ENCODE results near the gene BCL6.
A peak's percentile ranks its signal among the peaks of the same experiment; 100 is the strongest.

BCL6 gene

DNA sequence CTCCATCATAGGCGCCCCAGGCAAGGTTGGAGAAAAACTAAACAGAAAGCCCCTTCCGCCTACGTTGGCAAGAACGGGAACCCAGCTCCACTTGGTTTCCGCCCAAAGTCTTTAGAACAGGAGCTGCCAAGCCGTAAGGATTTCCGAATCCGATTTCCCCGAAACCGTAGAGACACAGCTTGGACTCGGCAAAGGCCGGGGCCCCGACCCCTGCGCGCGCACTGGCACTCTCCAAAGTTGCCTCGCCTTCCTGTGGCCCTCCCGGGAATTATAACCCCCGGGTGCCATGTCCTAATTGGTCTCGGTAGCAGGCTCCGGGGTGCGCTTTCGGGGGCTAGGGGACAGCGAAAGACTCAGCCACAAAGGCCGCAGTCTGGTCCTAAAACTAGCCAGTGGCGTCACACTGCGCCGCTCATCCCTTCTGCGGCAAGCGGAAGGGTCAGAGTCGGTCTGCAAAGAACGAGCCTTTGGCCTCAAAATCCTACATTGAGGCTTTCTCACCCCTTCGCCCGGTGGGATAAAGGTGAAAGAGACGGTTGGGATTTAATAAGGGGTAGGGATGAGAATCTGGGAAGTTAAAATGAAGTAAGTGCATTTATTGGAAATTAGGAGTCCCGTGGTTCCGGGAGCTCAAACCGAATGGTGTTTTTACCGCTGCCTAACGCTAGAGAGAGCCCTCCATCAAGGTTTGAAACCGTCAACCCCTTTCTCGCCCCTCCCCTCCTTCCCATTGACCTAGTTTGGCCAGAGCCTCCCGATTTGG, 6.8 kb downstream of the BCL6 start:
- DNase-seq = peak; percentile 62

- DNase-seq = no peak
Observed at GRCh38 chr3:187738071-187738330, 7.3 kb downstream of the BCL6 start.

GRCh38 chr3:187737368-187738070, 7.7 kb downstream of the BCL6 start:
- no peak for DNase-seq

DNA sequence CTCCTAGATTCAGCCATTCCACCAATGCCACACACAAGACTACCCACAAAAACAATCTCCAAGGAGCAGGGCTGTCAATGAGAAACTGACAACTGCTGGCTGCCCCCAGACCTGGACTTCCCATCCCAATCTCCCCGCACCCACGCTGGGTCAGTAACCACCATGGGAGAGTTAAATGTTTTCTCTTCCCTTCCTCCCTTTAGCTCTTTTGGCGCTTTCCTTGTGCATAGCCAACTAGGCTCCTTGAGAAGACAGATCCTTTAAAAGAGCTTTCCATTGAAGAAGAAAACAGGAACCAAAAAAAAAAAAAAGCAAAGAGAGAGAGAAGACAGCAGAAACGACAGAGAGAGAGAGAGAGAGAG, 8.3 kb downstream of the BCL6 start:
- DNase-seq = no peak

DNA sequence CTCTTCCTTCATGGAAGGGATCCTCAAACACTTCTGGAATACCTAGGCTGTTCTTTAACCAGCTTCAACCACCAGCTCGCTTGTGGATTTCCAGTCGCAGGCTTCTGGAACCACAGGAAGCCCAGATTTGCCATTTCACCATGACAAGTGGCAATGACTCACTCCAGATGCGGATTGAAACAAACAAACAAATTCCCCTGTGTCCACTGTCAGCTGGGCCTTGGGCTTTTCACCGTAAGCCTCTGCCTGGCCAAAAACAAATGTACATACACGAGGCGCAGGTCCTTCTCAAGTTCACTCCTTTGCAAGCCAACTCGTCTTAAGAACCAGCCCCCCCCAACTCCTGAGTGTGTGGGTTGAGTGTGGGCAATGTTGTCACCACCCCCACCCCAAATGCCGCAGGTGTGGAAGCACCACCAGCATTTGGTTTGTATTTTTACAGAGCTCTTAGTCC, 8.8 kb downstream of the BCL6 start:
- no peak for DNase-seq

DNA sequence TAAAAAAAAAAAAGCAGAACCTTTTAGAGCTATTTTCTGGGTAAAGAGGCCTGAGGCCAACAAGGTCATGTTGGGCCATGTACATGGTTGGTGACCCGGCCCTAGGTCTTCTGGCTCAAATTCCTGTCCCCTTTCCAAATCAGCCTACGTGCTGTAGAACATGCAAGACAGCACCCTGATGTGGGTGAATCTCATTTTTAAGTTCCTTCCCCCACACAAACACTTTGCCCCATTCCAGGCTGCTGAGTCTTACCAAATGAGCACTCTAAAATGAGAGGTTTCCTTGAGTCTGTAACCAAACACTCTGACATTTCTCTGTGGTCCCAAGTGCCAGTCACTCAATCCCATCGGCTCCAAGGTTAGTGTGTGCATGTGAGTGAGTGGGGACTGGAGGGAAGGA, 9.4 kb downstream of the BCL6 start:
- no peak for DNase-seq

- DNase-seq = no peak
Observed at GRCh38 chr3:187735383-187735782, 9.9 kb downstream of the BCL6 start.

DNA sequence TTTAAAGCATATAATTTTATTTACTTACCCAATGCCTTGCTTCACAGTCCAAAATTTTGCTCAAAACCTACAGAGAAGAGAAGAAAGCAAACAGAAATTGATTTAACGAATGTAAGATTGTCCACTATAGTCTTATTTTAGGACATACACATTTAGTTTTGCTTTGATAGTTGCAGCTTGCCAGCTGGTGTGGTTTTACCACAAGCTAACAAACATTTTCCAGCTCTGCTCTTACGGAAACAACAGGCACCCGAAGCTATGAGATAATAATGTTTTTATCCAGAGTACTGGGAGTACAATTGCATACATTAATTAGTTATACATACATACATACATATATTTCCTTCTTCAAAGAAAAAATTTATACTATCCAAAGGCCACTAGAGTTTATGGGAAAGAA, 10.4 kb downstream of the BCL6 start:
- no peak for DNase-seq

GRCh38 chr3:187733371-187733770, 11.9 kb downstream of the BCL6 start:
- no peak for DNase-seq

DNA sequence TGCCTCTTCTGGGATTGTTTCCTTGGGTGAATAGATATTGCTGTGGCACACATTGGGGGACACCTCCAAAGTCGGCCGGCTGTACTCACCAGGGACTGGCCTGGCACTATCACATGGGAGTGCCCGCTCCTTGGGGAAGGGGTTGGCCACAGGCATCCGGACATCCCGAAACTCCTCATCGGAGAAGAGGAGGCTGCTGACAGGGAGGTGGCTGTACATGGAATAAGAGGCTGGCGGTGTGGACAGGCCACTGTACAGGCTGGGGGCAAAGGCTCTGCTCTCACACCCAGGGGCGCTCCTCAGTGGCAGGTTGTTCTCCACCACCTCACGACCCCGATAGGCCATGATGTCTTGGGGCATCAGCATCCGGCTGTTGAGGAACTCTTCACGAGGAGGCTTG, 15.7 kb downstream of the BCL6 start:
- DNase-seq = no peak

DNA sequence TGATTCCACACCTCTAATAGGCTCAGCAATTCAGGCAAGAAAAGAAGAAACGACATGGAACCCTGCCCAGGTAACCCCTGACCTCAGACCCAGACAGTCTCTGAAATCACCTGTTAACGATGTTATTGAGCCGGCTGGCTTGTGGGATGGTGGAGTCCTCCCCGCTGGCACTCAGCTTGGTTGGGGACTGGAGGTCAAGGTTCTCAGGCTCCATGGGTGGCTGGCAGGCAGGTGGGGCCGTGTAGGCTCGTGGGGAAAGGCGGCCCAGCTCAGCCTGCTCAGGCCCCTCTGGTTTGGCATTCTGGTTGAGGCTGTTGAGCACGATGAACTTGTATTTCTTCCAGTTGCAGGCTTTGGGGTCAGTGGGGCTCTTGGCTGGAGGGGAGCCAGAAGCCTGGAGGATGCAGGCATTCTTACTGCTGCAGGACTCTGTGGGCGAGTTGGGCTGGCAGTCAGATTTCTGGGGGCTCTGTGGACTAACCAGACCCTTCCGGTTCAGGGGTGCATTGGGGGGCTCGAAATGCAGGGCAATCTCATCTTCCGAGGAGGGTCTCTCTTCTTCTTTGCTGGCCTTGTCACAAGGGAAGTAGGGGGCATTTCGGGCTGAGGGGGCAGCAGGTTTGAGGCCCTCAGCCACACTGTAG, 16.2 kb downstream of the BCL6 start:
- no peak for DNase-seq

DNA sequence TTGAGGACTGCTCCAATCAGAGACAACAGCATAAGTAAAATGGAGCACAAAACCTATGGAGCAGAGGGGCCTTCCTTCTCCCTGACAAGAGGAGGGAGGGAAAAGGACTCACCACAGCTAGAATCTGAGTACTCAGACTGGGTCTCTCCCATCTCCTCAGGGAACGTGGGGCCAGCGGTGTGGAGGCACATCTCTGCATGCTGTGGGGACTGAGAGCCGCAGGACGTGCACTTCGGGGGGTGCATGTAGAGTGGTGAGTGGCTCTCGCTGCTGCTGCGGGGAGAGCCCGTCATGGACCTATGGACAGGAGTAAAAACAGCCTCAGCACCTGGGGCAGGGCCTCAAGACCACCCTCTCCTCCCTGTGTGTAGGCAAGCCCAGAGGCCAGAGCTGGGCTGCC, 17.0 kb downstream of the BCL6 start:
- DNase-seq = no peak

DNA sequence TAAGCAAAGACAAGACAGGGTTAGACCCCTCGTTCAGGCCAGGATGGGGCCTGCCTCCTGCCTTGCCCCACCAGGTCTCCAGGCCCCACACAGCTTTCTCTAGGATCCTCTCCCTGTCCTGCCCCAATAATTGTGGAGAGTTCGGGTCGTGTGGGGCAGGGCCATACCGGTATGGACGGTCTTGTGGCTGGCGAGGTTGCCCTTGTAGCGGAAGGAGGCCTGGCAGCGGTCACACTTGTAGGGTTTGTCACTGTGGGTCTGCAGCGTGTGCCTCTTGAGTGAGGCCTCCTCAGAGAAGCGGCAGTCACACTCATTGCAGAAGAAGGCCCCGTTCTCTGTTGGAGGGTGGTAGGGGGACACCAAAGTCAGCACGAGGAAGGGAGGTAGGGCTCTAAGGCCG, 18.7 kb downstream of the BCL6 start:
- DNase-seq = no peak

GRCh38 chr3:187725653-187726370, 19.5 kb downstream of the BCL6 start:
- no peak for DNase-seq

DNA sequence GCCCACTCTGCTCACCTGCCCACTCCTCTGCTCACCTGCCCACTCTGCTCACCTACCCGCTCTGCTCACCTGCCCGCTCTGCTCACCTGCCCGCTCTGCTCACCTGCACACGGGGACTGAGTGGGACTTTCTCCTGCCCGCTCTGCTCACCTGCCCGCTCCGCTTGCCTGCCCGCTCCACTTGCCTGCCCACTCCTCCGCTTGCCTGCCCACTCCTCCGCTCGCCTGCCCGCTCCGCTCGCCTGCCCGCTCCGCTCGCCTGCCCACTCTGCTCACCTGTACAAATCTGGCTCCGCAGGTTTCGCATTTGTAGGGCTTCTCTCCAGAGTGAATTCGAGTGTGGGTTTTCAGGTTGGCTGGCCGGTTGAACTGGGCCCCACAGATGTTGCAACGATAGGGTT, 20.0 kb downstream of the BCL6 start:
- no peak for DNase-seq

GRCh38 chr3:187722206-187722612, 23.1 kb downstream of the BCL6 start:
- DNase-seq = no peak

- DNase-seq = no peak
Observed at GRCh38 chr3:187721055-187721454, 24.2 kb downstream of the BCL6 start.

GRCh38 chr3:187720337-187720670, 25.0 kb downstream of the BCL6 start:
- DNase-seq = no peak

- DNase-seq = no peak
Observed at GRCh38 chr3:187719628-187720336, 25.5 kb downstream of the BCL6 start.

GRCh38 chr3:187718802-187719201, 26.5 kb downstream of the BCL6 start:
- DNase-seq = no peak

GRCh38 chr3:187717572-187717971, 27.7 kb downstream of the BCL6 start:
- no peak for DNase-seq

DNA sequence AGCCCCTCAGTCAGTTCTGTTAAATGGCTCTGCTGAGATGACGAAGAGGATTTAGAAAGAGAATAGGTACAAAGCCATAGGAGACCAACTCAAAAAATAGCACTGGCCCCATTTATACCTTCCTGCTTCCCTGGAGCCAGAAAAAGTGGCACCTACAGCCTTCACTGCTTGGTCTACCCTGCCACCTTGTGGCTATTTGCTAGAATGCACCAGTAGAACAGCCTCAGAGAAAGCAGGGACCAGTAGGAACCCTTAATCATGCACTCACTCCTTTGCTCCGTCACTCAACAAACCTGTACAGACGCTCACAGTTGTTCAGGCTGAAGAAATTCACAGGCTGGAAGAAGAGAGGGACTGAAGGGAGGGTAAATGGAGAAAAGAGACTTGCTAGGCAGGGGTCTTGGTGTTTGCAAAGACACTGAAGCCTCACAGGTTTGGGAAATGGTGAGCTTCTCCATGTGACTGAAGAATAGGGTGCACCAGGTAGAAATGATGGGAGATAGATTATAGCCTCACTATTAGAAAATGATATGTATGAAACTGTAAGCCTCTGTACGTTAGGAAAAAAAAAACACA, 30.8 kb downstream of the BCL6 start:
- DNase-seq = peak; percentile 46

- no peak for DNase-seq
Observed at GRCh38 chr3:187713504-187713903, 31.8 kb downstream of the BCL6 start.

All from KG1 (cell line).